HG03571 (cell line): ENCODE results near the gene SLC4A5.

Experiments used
- ATAC-seq: cut with Tn5 transposase; IDR thresholded peaks from one replicate; pipeline ENCODE4 v1.9.1; 2021; ENCODE audit not compliant: unreplicated experiment

SLC4A5 gene

DNA sequence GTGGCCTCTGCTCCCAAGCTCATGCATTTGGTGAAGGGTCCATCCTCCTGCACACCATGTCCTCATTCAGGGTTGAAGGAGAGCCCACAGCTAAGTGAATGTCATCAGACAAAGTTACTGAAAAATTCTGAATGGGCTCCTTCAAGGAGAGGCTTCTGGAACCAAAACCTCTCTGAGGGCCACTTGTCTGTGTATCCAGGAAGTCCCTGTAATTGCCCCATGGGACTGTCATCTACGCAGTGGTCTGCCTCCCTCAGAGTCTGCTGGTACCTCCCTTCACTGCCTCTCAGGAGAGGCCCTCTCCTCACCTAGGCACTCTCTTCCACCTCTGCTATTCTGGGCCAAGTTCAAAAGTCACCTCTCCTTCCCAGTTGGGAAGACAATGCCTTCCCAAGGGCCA is 68.0 kb downstream of the SLC4A5 start:
- no peak for ATAC-seq

DNA sequence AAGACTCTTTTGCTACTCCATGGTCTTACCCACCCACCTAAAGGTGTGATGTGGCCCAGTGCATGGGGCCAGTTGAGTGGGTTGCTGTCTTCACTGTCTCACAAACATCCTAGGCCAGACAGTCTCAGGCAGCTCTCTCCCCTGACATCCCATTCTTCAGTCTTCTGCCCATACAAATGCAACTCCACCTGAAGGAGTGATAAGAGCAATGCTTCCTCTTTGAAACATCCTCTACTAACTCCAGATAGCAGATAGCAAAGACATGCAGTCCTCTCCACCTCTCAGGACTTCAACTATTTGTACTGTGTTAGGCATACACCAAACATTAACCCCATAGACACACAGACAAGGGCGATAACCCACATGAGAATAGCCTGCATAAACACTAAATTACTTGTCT is 73.5 kb downstream of the SLC4A5 start:
- ATAC-seq: no peak

DNA sequence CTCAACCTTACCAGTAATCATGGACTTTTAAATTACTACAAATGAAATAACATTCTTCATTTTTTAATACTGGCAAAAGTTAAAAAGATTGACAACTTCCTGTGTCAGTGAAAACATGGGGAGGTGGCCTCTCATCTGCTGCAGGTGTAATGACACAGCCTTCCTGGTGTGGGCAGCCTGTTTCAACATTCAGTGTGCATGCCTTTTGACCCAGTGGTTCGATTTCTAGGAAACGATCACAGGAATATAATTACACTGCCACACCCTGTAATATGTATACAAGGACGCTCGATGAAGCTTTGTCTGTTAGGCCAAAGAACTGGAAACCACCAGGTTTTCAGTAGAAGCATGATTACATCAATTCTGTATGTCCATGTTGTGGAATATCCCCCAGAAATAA is 76.1 kb downstream of the SLC4A5 start:
- no peak for ATAC-seq

DNA sequence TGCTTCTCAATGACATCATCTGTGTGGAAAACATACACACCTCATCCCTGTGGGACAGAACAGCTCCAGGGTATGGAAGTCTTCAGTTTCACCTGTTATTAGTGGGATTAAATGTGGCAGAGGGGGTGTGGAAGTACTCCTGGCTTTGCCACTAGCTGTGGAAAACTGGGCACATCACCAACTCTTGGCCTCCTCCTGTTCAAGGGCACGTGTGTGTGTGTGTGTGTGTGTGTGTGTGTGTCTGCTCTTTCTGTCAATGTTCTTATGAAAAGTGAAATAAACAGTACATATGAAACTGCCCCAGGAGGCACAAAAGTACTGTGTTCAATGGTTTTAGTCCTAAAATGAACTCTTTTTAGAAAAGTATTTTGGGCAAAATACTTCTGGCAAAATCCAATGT is 78.9 kb downstream of the SLC4A5 start:
- no peak for ATAC-seq

DNA sequence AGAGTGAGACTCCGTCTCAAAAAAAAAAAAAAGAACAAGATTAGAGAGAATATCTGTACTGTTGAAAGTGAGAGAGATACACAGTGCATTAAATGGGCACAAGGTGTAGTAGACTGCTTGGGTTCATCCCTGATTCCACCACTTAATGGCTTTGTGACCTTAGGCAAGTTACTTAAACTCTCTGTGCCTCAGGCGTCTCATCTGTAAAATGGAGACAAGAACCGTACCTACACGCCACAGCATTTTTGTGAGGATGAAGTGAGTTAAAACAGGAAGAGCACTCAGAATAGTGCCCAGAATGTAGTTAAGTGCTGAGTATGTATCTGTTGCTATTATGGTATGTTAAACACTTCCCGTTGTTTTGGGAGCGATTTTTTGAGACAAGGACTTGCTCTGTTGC is 80.5 kb downstream of the SLC4A5 start:
- ATAC-seq: no peak

DNA sequence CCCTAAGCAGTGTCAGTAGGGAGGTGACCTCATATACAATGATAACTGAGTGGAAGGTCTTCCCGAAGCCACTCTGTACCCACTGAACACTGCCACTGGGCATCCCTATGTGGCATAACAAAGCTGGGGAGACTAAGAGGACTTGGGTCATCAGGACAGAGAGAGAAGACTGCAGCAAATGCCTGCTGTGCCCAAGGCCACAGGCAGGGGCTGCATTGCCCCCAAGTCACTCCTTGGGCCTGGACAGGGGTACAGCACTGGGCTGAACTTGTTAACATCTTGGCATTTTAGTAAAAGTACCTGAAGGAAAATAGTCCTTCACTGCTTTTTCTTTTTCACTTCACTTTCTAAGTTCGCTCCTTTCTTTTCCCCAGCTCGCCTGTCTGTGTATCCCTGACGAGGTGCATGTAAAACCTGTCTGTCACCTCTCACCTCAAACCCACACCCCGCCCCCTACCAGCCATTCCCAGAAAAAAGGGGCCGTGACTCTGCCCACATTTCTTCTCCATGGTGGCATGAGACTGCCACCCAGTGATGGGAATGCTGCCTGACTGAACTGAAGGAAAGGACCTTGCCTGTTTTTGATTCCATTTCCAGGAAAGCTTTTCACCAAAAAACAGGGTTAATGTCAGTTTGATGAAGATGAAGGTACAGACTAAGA is 81.9 kb downstream of the SLC4A5 start:
- no peak for ATAC-seq

DNA sequence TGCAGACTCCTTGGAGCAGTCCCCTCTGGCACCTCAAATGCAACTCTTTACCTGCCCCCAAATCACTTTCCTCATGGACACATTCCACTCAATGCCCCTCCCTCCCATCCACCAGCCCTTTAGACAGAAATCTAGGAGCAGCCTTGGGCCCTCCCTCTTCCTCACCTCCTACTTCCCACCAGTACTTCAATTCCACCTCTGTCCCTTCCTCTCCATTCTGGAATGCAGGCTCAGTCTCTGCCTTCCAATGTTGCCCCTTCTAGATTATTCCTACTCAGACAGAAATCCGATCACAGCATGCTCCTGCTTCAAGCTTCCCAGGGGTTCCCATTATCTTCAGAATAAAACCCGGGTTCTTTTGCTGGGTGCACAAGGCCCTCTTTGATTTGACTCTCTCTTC is 82.7 kb downstream of the SLC4A5 start:
- ATAC-seq: no peak

DNA sequence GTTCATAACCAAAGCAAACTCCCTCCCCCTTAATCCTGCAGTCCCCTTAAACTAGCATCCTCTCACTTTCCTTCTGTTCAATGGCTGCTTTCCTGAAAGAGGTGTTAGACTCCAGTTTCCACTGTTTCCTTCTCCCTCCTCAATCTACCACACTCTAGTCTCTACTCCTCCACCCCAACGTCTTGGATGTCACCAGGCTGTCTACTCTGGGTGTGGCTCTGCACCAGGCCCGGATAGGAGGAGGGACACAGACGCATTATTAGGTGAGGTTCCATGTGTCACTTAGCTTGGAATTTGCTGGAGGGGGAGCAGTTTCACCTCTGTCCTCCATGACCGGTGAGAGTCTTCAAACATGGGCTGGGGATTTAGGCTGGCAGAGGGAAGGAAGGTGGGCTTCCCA is 83.5 kb downstream of the SLC4A5 start:
- no peak for ATAC-seq

DNA sequence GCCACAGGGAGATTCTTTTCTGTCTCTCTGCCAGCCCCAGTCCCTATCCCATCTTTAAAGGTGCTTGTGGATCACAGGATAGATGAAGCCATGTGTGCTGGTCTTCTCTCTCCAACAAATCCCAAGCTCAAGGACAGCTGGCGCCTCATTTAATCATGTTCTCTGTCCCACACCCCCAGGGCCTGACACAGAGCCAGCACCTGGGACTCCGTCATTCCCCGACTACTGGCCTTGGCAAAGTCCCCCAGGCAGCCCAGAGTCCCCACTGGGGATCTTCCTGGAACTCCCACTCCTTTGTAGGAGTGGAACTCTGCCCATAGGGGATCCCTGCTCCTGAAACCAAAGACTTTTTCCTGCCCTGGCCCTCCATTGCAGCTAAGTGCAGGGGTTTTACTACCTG is 84.0 kb downstream of the SLC4A5 start:
- ATAC-seq: no peak

DNA sequence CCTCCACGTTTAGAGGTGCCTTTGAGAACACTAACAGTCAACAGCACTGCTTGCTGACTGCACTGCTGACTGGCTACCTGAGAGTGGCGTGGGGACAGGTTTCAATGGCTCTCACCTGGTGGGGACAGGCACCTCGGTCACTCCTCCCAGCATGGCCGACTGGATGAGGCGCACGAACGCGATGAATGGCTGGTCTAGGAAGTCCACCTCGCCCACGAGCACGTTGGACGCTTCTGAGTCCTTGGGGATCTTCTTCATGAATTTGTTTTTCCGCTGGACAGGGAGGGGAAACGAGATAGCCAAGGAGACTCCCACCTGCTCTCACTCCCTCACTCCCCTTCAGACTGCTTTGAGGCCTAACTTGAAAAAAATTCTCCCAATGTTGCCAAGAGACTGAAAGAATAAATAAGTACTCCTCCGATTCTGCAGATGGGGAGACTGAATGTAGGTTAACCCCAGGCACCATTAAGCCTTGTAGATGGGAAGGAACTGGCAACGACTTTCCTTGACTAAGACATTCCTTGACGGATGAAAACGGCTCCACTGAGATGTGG is 87.5 kb downstream of the SLC4A5 start:
- ATAC-seq: no peak

DNA sequence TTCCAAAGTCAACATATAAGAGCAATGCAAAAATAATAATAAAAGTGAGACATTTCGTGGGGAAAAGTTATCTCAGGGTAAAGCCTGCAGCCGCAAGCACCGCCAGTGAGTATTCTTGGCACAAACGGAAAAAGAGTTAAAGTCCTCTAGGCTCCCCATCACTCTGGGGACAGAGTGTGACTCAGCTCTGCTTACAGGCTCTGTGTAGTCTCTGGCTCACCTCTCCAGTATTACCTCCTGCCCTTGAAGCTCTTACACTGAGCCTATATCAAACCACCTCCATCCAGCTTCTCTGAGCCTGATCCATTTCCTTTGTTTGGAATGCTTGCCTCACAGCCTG is 89.3 kb downstream of the SLC4A5 start:
- ATAC-seq: no peak

DNA sequence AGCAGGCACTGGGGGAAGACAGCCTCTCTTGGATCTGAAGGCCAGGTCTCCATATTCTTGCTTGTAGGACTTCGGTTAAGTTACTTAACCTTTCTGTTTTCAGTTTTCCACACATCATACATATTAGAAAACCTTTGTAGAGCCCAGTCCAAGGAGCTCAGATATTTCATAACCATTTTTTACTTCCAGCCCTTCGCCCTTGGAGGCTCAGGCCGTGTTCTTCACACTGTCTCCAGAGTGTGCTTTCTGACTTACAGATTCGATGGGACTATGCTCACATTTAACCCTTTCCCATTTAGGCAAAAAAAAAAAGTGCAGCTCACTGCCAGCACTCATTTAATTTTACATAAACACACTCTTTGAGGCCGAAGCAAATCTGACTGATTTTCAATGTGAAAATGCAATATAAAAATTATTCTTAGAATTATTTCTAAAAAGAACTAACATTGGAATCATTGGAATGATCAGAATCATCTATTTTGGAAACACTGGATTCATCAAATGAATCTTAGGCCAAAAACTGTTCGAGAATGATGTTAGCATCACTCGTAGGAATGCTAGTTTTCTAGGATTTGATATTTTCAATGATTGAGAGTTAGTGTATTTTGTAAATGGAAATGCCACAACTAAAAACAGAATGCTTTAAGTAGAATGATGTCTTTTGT is 89.8 kb downstream of the SLC4A5 start:
- no peak for ATAC-seq

DNA sequence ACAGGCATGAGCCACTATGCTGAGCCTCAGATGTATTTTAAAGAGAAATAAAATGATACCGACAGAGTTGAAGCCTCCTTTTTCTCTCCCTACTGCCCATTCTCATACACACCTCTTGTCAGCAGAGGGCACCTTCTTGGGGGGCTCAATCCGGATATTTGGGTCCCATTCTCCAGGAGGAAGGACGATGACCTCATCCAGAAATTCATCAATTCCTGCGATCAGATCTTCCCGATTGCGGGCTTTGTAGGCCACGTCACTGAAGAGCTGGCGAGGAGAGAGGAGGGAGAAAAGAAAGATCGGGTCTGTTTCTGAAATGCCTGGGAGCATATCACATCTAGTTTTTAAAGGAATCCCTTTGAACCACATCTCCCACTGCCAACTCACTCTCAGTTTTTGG is 90.4 kb downstream of the SLC4A5 start:
- ATAC-seq: no peak

DNA sequence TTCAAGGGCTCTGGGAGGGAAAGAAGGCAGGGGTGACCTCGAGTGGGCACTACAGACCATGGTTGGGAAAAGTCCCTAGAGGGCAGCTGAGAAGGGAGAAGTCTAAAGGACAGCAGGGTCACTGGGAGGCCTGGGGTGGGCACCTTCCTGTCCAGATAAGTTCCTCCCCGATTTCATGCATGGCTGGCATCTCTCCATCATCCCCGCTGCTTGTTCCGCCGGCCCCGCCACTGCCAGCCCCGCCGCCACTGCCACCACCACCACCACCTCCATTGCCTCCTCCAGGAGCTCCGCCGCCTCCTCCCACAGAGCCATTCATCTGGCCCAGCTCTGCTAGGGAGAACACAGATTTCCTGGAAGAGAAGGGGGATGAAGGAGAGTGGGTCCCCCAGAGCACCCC is 91.2 kb downstream of the SLC4A5 start:
- no peak for ATAC-seq

DNA sequence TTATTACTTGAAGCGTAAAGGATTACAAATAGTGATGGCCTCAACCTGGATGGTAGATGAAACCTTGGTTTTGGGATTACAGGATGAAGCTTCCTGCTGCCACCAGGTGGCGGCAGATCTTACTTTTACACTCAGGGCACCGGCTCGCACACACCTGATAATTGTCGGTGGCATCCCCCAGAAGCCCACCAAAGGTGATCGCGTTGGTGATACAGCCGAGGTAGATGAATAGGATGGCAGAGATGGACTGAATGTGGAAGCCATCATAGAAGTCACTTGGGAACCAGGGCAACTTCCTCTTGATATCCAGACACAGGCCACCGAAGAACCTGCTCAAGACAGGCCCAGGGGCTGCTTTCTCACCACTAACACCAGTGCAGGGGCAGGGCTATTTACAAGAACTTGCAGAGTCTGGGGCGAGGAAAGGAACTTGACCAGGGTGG is 93.0 kb downstream of the SLC4A5 start:
- no peak for ATAC-seq

DNA sequence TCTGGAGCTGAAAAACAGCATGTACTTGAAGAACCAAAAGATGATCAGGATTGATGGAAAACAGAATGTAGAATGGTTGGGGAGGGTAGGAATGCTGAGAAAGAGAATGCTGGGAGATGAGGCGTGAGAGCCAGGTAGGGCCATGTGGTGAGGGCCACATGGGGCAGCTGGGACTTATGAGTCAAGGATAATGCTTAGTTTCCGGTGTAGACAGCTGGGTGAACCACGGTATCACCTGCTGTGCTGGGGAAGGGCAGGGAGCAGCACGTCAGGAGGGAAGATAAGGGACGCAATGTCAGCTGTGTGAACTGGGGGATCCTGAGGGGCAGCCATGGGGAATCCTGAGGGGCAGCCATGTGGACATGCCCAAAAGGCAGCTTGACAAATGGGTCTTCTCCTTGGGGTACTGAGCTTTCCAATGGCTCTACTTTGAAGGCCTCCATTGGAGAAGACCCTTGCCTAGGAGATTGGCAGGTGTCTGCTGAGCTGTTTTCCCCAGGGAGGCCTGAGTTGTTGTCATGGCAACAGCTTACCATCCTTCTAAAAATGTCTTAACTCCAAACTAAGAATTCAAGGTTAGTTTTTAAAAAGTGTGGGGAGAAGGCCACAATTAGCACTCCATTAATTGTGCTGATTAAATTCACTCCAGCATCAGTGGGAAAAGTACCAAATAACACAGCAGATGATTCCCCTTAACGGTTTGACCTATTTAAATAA is 93.7 kb downstream of the SLC4A5 start:
- ATAC-seq: no peak

DNA sequence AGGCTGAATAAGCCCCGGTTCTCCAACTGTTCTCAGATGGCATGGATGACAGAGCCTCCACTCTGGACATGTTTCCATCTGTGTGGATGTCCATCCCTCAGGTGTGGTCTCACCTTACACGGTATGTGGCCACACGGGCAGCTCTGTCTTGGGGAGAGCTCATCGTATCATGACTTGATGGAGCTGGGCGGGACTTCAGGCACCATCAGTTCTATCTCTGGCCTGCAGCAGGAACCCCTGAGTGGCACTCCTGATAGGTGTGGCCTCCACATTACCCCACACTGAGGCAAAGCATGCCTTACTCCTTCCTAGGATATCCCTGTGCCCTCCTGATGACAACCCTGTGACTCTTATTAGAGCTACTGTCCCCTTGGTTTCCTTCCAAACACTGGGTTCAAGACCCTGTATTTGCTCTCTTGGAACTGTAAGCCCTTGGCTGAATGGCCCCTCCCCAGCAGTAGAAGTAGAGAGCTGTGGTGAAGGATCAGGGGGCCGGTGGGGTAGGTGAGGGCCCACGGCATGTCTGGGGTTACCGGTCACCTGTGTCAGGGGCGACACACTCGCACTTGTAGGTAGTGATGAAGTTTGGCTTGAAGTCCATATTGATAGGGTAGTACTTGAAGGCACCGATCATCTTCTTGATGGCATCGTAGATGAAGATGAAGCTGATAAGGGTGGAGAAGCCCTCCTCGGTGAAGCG is 96.6 kb downstream of the SLC4A5 start:
- no peak for ATAC-seq

DNA sequence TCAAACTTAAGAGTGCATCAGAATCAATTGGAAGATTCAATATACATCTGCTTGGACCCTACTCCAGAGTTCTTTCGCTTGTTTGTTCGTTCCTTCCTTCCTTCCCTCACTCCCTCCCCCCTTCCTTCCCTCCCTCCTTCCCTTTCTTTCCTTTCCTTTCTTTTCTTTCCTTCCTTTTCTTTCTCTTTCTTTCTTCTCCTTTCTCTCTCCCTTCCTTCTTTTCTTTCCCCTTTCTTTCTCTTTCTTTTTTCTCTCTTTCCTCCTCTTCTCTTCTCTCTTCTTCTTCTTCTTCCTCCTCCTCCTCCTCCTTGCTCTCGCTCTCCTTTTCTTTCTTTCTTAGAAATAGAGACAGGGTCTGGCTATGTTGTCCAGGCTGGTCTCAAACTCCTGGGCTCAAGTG is 98.9 kb downstream of the SLC4A5 start:
- ATAC-seq: no peak

DNA sequence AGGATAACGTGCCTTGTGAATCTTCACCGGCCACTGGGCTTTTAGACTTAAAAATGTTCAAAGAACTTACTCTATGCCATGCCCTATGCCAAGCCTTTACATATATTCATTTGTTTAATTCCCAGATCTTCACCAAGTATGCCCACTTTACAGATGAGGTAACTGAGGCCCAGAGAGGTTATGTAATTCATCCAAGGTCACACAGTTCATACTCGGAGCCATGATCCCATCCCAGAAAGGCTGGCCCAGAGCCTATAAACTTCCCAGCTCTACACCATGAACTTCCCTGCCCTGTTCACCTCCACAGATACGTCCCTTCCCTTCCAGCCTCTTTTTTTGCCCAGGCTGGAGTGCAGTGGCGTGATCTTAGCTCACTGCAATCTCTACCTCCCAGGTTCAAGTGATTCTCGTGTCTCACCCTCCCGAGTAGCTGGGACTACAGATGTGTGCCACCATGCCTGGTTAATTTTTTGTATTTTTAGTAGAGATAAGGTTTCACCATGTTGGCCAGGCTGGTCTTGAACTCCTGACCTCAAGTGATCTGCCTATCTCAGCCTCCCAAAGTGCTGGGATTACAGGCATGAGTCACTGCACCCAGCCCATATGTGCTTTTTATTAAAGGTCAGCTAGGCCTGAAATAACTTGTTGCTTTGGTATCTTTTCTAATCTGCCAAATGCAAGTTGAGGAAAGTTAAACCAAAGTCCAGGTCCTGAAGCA is 100.7 kb downstream of the SLC4A5 start:
- no peak for ATAC-seq

DNA sequence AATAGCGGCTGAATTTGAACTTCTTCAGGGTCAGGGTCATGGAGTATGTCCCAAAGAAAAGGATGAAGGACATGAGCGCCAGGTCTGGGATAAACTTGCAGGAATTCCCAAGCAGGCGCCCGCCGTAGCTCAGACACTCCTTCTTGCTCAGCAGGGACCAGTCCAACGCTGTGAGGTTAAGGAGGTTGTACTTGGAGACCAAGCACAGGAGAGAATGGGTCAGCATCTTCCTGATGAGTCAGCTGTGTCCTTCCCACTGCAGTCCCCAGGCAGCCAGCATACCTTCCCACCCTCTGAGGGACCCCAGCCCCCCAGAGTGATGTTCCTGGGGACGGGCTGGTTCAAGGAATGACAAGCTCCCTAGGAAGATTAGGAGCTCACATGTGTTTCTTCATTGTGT is 103.9 kb downstream of the SLC4A5 start:
- no peak for ATAC-seq

DNA sequence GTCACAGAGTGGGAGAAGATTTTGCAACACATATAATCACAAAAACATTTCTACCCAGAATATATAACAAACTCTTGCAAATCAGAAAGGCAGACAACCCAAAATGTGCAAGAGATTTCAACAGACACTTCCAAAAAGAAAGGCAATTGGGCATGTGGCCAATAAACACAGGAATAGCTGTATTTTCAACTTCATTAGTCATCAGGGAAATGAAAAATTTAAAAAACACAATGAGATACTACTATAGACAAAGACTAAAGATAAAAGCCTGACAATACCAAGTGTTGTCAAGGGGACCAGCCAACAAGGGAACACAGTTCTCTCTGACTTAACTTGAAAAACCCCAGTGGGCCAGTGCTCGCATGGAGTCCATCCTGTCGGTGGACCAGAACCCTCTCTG is 104.3 kb downstream of the SLC4A5 start:
- ATAC-seq: no peak
